Measurements from ENCODE around the gene PTPRM. TPM values are rescaled to one million over a fixed set of nuclear protein-coding genes. Genes with fewer than 3 reads are reported as not detected.
A peak's percentile ranks its signal among the peaks of the same experiment; 100 is the strongest.
"Not testable (repeated sequence)": the region's sequence is repeated elsewhere in the genome, so short reads cannot be mapped to it uniquely, and the experiment has no call there.

PTPRM gene
- total RNA-seq, 1 donor from 2014 or later: 13.9 TPM

DNA sequence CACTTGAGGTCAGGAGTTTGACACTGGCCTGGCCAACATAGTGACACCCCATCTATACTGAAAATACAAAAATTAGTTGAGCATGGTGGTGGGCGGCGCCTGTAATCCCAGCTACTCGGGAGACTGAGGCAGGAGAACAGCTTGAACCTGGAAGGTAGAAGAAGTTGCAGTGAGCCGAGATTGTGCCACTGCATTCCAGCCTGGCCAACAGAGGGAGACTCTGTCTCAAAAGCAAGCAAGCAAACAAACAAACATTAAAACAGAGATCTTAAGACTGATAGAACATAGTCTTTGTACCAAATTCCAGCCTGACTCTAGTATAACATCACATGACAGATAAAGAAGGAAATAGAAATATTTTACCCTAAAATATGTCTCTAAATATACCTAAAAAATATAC, 168.1 kb downstream of the PTPRM start:
- no peak overlapping the region for H3K27ac Mint-ChIP-seq
- TF ChIP-seq, protein P1, sequence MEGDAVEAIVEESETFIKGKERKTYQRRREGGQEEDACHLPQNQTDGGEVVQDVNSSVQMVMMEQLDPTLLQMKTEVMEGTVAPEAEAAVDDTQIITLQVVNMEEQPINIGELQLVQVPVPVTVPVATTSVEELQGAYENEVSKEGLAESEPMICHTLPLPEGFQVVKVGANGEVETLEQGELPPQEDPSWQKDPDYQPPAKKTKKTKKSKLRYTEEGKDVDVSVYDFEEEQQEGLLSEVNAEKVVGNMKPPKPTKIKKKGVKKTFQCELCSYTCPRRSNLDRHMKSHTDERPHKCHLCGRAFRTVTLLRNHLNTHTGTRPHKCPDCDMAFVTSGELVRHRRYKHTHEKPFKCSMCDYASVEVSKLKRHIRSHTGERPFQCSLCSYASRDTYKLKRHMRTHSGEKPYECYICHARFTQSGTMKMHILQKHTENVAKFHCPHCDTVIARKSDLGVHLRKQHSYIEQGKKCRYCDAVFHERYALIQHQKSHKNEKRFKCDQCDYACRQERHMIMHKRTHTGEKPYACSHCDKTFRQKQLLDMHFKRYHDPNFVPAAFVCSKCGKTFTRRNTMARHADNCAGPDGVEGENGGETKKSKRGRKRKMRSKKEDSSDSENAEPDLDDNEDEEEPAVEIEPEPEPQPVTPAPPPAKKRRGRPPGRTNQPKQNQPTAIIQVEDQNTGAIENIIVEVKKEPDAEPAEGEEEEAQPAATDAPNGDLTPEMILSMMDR (IDR thresholded peaks at IDR 0.05): peak; percentile 24
- TF ChIP-seq EZH2 (IDR thresholded peaks at IDR 0.05): no peak
- no peaks in the 10 kb centered on the region for H3K36me3 Mint-ChIP-seq
- Histone ChIP-seq H3K27me3 (no peaks in the 10 kb centered on the region), H3K9ac (no peak overlapping the region), H3K27ac (no peak overlapping the region), H3K4me1 (no peaks in the 10 kb centered on the region), H4K20me1 (ENCODE audit: low read depth) (no peaks in the 10 kb centered on the region), H3K36me3 (no peaks in the 10 kb centered on the region), H3K9me3 (ENCODE audit: low read depth) (no peaks in the 10 kb centered on the region), H3K79me2 (ENCODE audit: low read depth) (no peaks in the 10 kb centered on the region), H2AFZ (replicated peaks) (no peak overlapping the region), H3K4me2 (no peak overlapping the region), H3F3A (ENCODE audit: low read depth) (no peaks in the 10 kb centered on the region), H3K4me3 (no peak overlapping the region)
- no peak for DNase-seq (ENCODE audit: low spot score)
- H3K4me3 Mint-ChIP-seq: no peak overlapping the region
- no peaks in the 10 kb centered on the region for H3K9me3 Mint-ChIP-seq
- H3K4me1 Mint-ChIP-seq: peaks cover 3% of the 10 kb centered on the region
- peaks cover 2% of the 10 kb centered on the region for H3K27me3 Mint-ChIP-seq (ENCODE audit: insufficient read depth, low read depth)

DNA sequence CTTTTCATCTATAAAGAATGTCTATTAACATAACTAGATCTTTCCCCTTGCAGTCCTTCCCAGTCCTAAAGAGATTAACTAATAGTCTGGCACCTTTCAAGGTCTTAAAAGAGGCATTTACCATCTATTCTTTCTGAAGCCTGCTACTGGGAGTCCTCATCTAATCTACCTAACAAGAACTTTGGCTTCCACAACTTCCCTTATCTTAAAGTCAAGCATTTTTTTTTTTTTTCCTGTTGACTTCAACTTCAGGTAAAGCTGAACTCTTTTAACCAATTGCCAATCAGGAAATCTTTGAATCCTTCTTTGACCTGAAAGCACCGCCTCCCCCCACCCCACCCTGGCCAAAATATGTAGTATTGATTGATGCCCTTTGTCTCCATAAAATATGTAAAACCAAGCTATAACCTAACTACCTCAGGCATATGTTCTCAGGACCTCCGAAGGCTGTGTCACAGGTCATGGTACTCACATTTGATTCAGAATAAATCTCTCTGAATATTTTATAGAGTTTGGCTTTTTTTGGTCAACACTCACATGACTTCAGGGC, 168.6 kb downstream of the PTPRM start:
- Mint-ChIP-seq H3K4me1 (peaks cover 6% of the 10 kb centered on the region), H3K4me3 (no peak overlapping the region), H3K9me3 (no peaks in the 10 kb centered on the region), H3K36me3 (no peaks in the 10 kb centered on the region), H3K27me3 (ENCODE audit: insufficient read depth, low read depth) (peaks cover 2% of the 10 kb centered on the region), H3K27ac (no peak overlapping the region)
- Histone ChIP-seq H3K27me3 (no peaks in the 10 kb centered on the region), H3K9me3 (ENCODE audit: low read depth) (no peaks in the 10 kb centered on the region), H3K36me3 (no peaks in the 10 kb centered on the region), H3K4me3 (no peak overlapping the region), H3K4me2 (no peak overlapping the region), H3F3A (ENCODE audit: low read depth) (no peaks in the 10 kb centered on the region), H3K9ac (no peak overlapping the region), H2AFZ (replicated peaks) (no peak overlapping the region), H3K4me1 (no peaks in the 10 kb centered on the region), H3K79me2 (ENCODE audit: low read depth) (no peaks in the 10 kb centered on the region), H4K20me1 (ENCODE audit: low read depth) (no peaks in the 10 kb centered on the region), H3K27ac (no peak overlapping the region)
- DNase-seq (ENCODE audit: low spot score): no peak
- TF ChIP-seq EZH2 (IDR thresholded peaks at IDR 0.05) (no peak), EZH2phosphoT487 (IDR thresholded peaks at IDR 0.05) (no peak)
- TF ChIP-seq, protein P1 (IDR thresholded peaks at IDR 0.05): no peak

DNA sequence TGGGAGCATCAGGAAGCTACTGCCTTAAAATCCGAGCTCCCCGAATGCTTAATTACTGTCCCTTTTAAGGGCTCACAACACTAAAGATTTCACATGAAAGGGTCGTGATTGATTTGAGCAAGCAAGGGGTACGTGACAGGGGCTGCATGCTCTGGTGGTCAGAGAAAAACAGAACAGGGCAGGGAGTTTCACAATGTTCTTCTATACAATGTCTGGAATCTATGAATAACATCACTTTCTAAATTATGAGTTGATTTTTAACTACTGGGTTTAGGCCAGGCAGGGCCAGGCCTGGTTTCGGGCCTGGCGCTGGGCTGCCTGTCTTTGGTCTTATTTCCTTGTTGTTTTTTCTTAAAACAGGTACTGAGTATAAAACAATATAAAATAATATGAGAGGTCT, 169.4 kb downstream of the PTPRM start:
- not testable (repeated sequence) for H3K79me2 ChIP-seq (ENCODE audit: low read depth); DNase-seq (ENCODE audit: low spot score); H2AFZ ChIP-seq (replicated peaks); H3K4me3 Mint-ChIP-seq; H3K27me3 Mint-ChIP-seq (ENCODE audit: insufficient read depth, low read depth); H3K9me3 Mint-ChIP-seq; H3F3A ChIP-seq (ENCODE audit: low read depth); H3K27me3 ChIP-seq; H3K27ac Mint-ChIP-seq; H3K9ac ChIP-seq; H3K4me1 ChIP-seq; H3K27ac ChIP-seq; H3K9me3 ChIP-seq (ENCODE audit: low read depth); H3K4me3 ChIP-seq; H3K36me3 ChIP-seq; H4K20me1 ChIP-seq (ENCODE audit: low read depth); H3K4me2 ChIP-seq; H3K36me3 Mint-ChIP-seq
- peaks cover 14% of the 10 kb centered on the region for H3K4me1 Mint-ChIP-seq

DNA sequence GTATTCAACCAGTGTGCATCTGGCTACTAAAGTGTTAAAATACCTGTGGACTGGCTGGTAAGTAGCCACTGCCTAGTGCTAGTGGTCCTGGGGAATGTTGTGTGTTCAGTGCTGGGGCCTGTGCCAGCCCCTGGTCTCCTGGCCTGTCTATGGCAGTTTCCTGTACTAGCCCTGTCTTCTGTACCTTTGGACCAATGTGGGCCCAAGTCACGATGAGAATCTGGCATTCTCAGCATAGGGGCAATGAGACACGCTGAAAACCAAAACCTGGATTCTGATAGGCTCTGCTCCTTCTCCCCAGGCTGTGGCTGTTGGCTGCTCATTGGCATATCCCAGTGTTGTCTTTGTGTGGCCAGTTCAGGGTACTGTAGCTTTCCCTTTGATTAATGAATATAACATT, 170.4 kb downstream of the PTPRM start:
- no peaks in the 10 kb centered on the region for H3K27me3 ChIP-seq
- no peak overlapping the region for H3K9ac ChIP-seq
- no peak overlapping the region for H3K27ac ChIP-seq
- no peak overlapping the region for H3K27ac Mint-ChIP-seq
- no peaks in the 10 kb centered on the region for H3K9me3 ChIP-seq (ENCODE audit: low read depth)
- peaks cover 19% of the 10 kb centered on the region for H3K4me1 Mint-ChIP-seq
- H3K4me3 Mint-ChIP-seq: no peak overlapping the region
- H3K36me3 ChIP-seq: no peaks in the 10 kb centered on the region
- H3K4me1 ChIP-seq: peaks cover 12% of the 10 kb centered on the region
- no peak overlapping the region for H2AFZ ChIP-seq (replicated peaks)
- no peaks in the 10 kb centered on the region for H4K20me1 ChIP-seq (ENCODE audit: low read depth)
- H3K36me3 Mint-ChIP-seq: no peaks in the 10 kb centered on the region
- H3K27me3 Mint-ChIP-seq (ENCODE audit: insufficient read depth, low read depth): peaks cover 2% of the 10 kb centered on the region
- no peak for DNase-seq (ENCODE audit: low spot score)
- TF ChIP-seq EZH2phosphoT487 (IDR thresholded peaks at IDR 0.05) (no peak), EZH2 (IDR thresholded peaks at IDR 0.05) (no peak)
- TF ChIP-seq, protein P1 (IDR thresholded peaks at IDR 0.05): no peak
- H3K4me2 ChIP-seq: no peak overlapping the region
- no peak overlapping the region for H3K4me3 ChIP-seq
- no peaks in the 10 kb centered on the region for H3K79me2 ChIP-seq (ENCODE audit: low read depth)
- H3F3A ChIP-seq (ENCODE audit: low read depth): no peaks in the 10 kb centered on the region
- no peaks in the 10 kb centered on the region for H3K9me3 Mint-ChIP-seq

All from neural progenitor cell (in vitro differentiated cells).